ENCODE results near the gene EYA2.

GRCh38 chr20:47137231-47137870, 242.7 kb downstream of the EYA2 start:
- TF ChIP-seq POLR2A (IDR thresholded peaks at IDR 0.05; ENCODE audit: extremely low read depth, insufficient read length): no peak
- no peak for TF ChIP-seq CTCF (IDR thresholded peaks at IDR 0.05; ENCODE audit: low read depth, low read length)

Measured in NB4 (cell line).